ENCODE results near the gene RUVBL2. TPM values are rescaled to one million over a fixed set of nuclear protein-coding genes. Genes with fewer than 3 reads are reported as not detected.

Gene RUVBL2
- total and polyA plus RNA-seq, 2 donors (not counting 3 experiments of a cell fraction or from before 2014, with no cell fraction given) = 115 to 185 TPM

- no peak for FAIRE-seq
- no peaks in the 10 kb centered on the region for H3K27me3 ChIP-seq (ENCODE audit: control insufficient read depth in 2 of 2, insufficient read depth in 2 of 2, low read length in 2 of 2)
- no peaks in the 10 kb centered on the region for H3K79me2 ChIP-seq (ENCODE audit: control insufficient read depth, insufficient read depth, low read length)
- H3K27ac ChIP-seq (ENCODE audit: insufficient read depth, low read depth, low read length) = no peak overlapping the region
- no peak for DNase-seq (ENCODE audit: low read depth, low spot score)
- CTCF ChIA-PET = interaction anchor here (1.1 kb wide), 1 partner anchor 22 kb away, joined by 4 read pairs; no protein-coding TSS in a partner anchor
- no peak overlapping the region for H3K4me3 ChIP-seq (replicated peaks in 1 of 3; ENCODE audit: insufficient read depth in 1 of 3, low read depth in 1 of 3, low read length in 3 of 3)
- H3K9me3 ChIP-seq (replicated peaks; ENCODE audit: control insufficient read depth, insufficient read depth, low read length) = no peaks in the 10 kb centered on the region
- TF ChIP-seq EZH2 (IDR thresholded peaks at IDR 0.05; ENCODE audit: borderline replicate concordance, low read depth, low read length, severe bottlenecking) = no peak
- no peak for TF ChIP-seq GATA2 (IDR thresholded peaks at IDR 0.05; ENCODE audit: insufficient read depth, insufficient read length, low read depth, low read length)
- TF ChIP-seq JUN (IDR thresholded peaks at IDR 0.05; ENCODE audit: borderline replicate concordance, insufficient read depth, insufficient read length, low read depth) = no peak
- no peak for TF ChIP-seq POLR2AphosphoS5 (IDR thresholded peaks at IDR 0.05; ENCODE audit: insufficient read depth, low read depth, low read length)
- no peak for TF ChIP-seq POLR2A (IDR thresholded peaks at IDR 0.05; ENCODE audit: low read depth, low read length)
- TF ChIP-seq, protein P1, sequence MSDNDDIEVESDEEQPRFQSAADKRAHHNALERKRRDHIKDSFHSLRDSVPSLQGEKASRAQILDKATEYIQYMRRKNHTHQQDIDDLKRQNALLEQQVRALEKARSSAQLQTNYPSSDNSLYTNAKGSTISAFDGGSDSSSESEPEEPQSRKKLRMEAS (IDR thresholded peaks at IDR 0.05; ENCODE audit: insufficient read depth, insufficient read length) = no peak
- TF ChIP-seq MYC (IDR thresholded peaks at IDR 0.05; ENCODE audit: low read depth, low read length) = no peak
- TF ChIP-seq CTCF (IDR thresholded peaks at IDR 0.05; ENCODE audit: extremely low read depth in 1 of 2, insufficient read depth in 1 of 2, low read depth in 1 of 2, low read length in 2 of 2) = no peak
- TF ChIP-seq FOS (IDR thresholded peaks at IDR 0.05; ENCODE audit: borderline replicate concordance, insufficient read depth, low read length) = no peak
- no TSS peak for BruUV-seq (replicated peaks)
- H4K20me1 ChIP-seq (replicated peaks; ENCODE audit: control insufficient read depth, extremely low read depth, insufficient read depth, low read length) = no peaks in the 10 kb centered on the region
- H3K36me3 ChIP-seq (ENCODE audit: control insufficient read depth in 2 of 2, extremely low read depth in 1 of 2, insufficient read depth in 2 of 2, low read length in 2 of 2) = no peaks in the 10 kb centered on the region
- H3K9ac ChIP-seq (replicated peaks; ENCODE audit: extremely low read depth, insufficient read depth, low read length) = no peak overlapping the region
- POLR2A ChIA-PET = no interaction called here
- H3K4me1 ChIP-seq (ENCODE audit: control insufficient read depth, extremely low read depth, insufficient read depth, low read length) = peaks cover 5% of the 10 kb centered on the region
- H3K9me1 ChIP-seq (replicated peaks; ENCODE audit: control insufficient read depth, extremely low read depth, insufficient read depth, low read length) = no peaks in the 10 kb centered on the region
- intact Hi-C loops (cut with micrococcal nuclease) = no loop called here
- dilution Hi-C loops (cut with MboI; ENCODE audit: extremely low pct_ligation_motif_present, low sequenced_read_pairs) = no loop called here
- H2AFZ ChIP-seq (ENCODE audit: low read depth, low read length) = no peak overlapping the region
- H3K4me2 ChIP-seq (ENCODE audit: insufficient read depth, low read length) = no peak overlapping the region
Observed at GRCh38 chr19:48946463-48947257, 47.0 kb upstream of the RUVBL2 start.
